Measurements from ENCODE around the gene RPRD1B. TPM values are rescaled to one million over a fixed set of nuclear protein-coding genes. Genes with fewer than 3 reads are reported as not detected.

Gene RPRD1B
- total RNA-seq, 1 donor from 2014 or later = 16.4 TPM

DNA sequence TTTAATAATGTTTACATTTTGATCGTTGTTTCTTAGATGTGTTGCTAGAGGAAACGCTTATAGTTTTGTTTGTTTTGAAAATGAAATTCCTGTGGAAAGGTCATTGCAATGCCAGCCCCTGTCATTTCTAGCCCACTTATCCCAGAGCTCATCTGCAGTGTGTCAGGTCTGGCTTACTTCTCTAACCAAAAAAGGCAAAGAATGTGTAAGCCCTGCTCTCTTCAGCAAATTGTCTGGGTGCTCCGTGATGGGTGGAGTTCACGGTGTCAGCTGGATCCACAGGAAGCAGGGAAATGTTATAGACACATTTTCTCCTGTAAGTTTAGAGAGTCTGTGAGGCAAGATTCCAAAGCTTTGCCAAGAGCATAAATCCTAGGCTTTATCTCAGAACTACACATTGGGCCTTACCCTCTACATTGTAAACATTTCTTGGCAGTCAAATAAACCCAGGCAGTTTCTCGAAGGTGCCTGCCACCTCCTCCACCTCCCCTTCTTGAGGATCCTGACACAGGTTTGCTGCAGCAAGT is 50.9 kb downstream of the RPRD1B start:
- intact Hi-C loops (cut with DNase I) = no loop called here

DNA sequence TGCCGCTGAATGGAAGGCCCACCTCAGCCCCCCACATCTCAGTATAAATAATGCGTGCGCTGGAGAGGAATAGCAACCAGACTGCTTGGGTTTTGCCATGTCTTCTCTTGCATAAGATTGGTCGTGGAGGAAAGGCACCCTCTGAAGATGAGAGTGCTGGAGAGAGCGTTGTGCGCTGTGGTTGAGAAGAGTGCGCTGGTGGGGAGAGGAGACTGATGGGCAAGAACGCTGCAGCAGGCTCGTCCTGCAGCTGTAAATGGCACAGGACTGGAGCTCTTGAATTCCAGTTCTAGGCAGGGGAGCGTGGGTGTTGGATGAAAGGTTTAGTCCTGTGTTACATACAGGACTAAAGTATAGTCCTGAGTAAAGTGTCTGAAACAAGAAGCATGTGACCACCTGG is 51.5 kb downstream of the RPRD1B start:
- intact Hi-C loops (cut with DNase I) = no loop called here
- DNase-seq (ENCODE audit: low spot score in 2 of 2) = no peak
- H3K4me3 ChIP-seq = no peak overlapping the region
- H3K9me3 ChIP-seq = no peaks in the 10 kb centered on the region
- TF ChIP-seq, protein P1, sequence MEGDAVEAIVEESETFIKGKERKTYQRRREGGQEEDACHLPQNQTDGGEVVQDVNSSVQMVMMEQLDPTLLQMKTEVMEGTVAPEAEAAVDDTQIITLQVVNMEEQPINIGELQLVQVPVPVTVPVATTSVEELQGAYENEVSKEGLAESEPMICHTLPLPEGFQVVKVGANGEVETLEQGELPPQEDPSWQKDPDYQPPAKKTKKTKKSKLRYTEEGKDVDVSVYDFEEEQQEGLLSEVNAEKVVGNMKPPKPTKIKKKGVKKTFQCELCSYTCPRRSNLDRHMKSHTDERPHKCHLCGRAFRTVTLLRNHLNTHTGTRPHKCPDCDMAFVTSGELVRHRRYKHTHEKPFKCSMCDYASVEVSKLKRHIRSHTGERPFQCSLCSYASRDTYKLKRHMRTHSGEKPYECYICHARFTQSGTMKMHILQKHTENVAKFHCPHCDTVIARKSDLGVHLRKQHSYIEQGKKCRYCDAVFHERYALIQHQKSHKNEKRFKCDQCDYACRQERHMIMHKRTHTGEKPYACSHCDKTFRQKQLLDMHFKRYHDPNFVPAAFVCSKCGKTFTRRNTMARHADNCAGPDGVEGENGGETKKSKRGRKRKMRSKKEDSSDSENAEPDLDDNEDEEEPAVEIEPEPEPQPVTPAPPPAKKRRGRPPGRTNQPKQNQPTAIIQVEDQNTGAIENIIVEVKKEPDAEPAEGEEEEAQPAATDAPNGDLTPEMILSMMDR (IDR thresholded peaks at IDR 0.05) = no peak
- peaks cover 12 to 17% of the 10 kb centered on the region in 2 donors for H3K4me1 ChIP-seq
- peak overlapping the region; percentile 70 to 72 for H3K27ac ChIP-seq
- peaks cover 22 to 49% of the 10 kb centered on the region in 2 donors for H3K36me3 ChIP-seq
- no peaks in the 10 kb centered on the region for H3K27me3 ChIP-seq

More for the DNA sequence above, 50.9 kb downstream of the RPRD1B start:
- Histone ChIP-seq H3K27ac (peak overlapping the region; percentile 70 to 72), H3K9me3 (no peaks in the 10 kb centered on the region), H3K4me3 (peak overlapping the region in 1 of 2 donors; percentile 24), H3K27me3 (no peaks in the 10 kb centered on the region), H3K36me3 (peaks cover 18 to 43% of the 10 kb centered on the region in 2 donors), H3K4me1 (peaks cover 12 to 17% of the 10 kb centered on the region in 2 donors)
- DNase-seq (ENCODE audit: low spot score in 2 of 2) = no peak
- TF ChIP-seq, protein P1 (IDR thresholded peaks at IDR 0.05) = no peak

DNA sequence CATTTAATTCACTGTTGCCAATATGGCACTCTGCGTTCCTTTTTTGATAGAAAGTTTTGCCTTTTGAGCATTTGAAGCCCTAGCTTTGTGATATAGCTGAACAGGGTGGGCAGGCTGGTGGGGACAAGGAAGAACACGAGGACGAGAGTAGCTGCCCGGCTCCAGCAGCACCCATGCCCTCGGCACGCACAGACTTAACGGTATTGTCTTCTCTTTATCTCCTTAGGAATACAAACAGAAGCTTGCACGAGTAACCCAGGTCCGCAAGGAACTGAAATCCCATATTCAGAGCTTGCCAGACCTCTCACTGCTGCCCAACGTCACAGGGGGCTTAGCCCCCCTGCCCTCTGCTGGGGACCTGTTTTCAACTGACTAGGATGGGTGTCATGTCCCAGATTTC is 56.0 kb downstream of the RPRD1B start:
- intact Hi-C loops (cut with DNase I) = no loop called here
- Histone ChIP-seq H3K4me1 (peaks cover 7 to 12% of the 10 kb centered on the region in 2 donors), H3K4me3 (no peak overlapping the region), H3K27me3 (no peaks in the 10 kb centered on the region), H3K27ac (no peak overlapping the region), H3K36me3 (peaks cover 27 to 61% of the 10 kb centered on the region in 2 donors), H3K9me3 (no peaks in the 10 kb centered on the region)
- no peak for DNase-seq (ENCODE audit: low spot score in 2 of 2)
- TF ChIP-seq, protein P1 (IDR thresholded peaks at IDR 0.05) = no peak

DNA sequence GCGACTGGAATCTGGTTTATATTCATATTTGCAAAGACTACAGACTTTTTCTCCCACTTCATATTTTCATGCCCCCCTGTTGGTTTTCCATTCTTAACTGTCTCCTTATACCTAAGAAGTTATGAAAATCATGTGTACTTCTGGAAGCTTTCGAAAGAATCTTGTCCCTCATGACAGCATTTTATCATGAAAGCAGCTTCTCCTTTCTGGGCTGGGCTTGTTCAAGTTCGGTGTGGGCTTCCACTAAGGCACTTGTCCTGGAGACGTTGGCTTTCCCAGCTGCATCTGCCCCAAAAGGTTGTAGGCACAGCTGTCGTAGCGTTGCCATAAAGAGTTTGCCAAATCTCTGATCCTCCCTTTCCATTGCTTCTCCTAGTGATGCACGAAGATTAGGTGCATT is 56.5 kb downstream of the RPRD1B start:
- H3K36me3 ChIP-seq = peaks cover 27 to 56% of the 10 kb centered on the region in 2 donors
- no peak overlapping the region for H3K4me3 ChIP-seq
- H3K27me3 ChIP-seq = no peaks in the 10 kb centered on the region
- peaks cover 6 to 12% of the 10 kb centered on the region in 2 donors for H3K4me1 ChIP-seq
- TF ChIP-seq, protein P1 (IDR thresholded peaks at IDR 0.05) = no peak
- DNase-seq (ENCODE audit: low spot score in 2 of 2) = no peak
- intact Hi-C loops (cut with DNase I) = no loop called here
- no peak overlapping the region for H3K27ac ChIP-seq
- H3K9me3 ChIP-seq = no peaks in the 10 kb centered on the region

DNA sequence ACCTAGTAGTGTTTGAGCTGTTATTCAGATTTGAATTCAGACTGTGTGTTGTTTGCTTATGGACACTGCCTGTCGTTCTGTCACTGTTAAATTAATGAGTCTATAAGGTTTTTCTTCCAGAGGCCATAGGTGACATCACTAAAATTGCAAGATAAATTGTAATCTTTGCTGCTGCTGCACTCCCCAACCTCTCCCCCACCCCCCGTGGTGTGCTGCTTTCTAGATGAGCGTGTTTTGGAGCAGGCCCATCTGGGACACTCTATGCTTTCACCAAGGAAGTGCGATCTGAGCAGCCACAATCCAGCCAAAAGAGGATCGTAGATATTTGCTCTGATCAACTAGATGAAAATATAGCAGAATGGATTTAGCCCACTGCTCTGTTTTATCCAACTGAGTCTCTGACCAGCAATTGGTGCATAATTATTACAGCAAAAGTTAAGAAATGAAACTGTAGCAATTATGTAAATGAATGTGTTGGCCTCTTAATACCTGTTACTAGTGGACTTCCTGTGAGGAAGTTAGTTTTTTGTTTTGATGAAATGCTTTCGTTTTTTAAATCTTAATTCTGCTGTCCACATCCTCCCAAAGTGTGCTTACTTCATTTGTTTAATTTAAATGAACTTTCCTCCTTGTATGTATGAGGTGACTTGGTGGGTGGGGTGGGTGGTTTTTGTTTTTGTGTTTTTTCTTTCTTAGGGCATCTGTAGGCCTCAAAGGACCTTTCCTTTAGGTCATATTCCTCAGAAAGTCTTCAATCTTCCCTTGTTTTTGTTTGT is 58.1 kb downstream of the RPRD1B start:
- DNase-seq (ENCODE audit: low spot score in 2 of 2) = no peak
- TF ChIP-seq, protein P1 (IDR thresholded peaks at IDR 0.05) = no peak
- Histone ChIP-seq H3K4me3 (no peak overlapping the region), H3K9me3 (no peaks in the 10 kb centered on the region), H3K36me3 (peaks cover 24 to 50% of the 10 kb centered on the region in 2 donors), H3K4me1 (peaks cover 8 to 14% of the 10 kb centered on the region in 2 donors), H3K27ac (no peak overlapping the region), H3K27me3 (no peaks in the 10 kb centered on the region)
- intact Hi-C loops (cut with DNase I) = no loop called here
